ENCODE measurements around the gene GPR152.

GPR152 gene

DNA sequence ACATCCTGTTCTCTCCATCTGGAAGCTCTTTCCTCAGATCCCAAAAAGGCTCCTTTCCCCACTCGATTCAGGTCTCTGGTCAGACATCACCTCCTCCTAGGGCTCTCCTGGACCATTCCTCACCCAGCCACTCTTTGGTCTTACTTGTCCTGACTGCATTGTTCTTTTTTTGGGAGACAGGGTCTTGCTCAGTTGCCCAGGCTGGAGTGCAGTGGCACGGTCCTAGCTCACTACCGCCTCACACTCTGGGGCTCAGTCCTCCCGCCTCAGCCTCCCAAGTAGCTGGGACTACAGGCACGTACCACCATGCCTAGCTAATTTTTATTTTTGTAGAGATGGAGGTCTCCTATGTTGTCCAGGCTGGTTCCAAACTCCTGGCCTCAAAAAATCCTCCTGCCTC is 7.0 kb downstream of the GPR152 start:
- peak overlapping the region; percentile 75 to 82 for H3K4me3 Mint-ChIP-seq
- H3K27ac Mint-ChIP-seq: peak overlapping the region; percentile 79
- peaks cover 61 to 89% of the 10 kb centered on the region in 2 donors for H3K4me1 Mint-ChIP-seq
- DNase-seq: no peak
- no peaks in the 10 kb centered on the region for H3K9me3 Mint-ChIP-seq
- no peaks in the 10 kb centered on the region for H3K27me3 Mint-ChIP-seq
- peaks cover 3 to 15% of the 10 kb centered on the region in 2 donors for H3K36me3 Mint-ChIP-seq
- ATAC-seq (replicated peaks): no peak

DNA sequence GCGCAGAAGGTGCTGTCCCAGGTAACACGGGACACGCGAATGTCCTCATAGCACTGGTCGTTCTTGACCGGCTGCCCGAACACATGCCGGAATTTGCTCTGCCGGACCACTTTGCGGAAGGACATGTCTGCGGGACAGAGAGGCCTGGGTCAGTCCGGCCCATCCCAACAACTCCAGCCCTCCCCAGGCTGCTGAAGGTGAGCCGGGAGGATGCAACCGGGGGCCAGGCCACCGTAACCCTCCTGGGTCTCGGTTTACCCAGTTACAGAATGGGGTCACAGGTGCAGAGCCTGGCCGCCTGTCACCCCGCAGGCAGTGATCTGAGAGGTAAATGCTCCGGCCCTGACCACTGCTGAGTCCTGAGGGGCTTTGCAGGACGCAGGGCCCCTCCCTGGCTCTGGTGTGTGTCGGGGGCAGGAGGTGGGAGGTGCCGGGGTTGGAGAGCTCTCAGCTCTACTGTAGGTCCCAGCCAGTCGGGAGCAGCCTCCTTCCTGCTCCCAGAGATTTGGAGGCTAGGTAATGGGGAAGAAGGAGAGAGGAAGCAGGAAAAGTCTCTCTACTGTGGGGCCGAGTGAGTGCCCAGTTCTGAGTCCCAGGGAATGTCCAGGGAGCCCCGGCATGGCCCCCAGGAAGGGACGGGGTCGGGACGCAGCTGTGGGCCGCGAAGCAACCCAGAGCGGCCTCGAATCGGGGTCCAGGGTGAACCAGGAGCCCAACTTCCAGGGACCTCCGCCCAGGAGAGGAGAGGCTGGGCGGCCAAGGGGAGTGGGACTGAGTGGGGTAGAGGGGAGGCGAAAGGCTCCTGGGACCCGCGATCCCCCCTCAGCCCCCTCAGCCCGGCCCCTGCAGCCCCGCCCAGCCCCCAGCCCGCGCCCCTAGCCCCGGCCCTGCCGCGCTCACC is 9.8 kb downstream of the GPR152 start:
- H3K4me3 Mint-ChIP-seq: peak overlapping the region; percentile 81 to 85
- H3K9me3 Mint-ChIP-seq: no peaks in the 10 kb centered on the region
- ATAC-seq (replicated peaks): peak; percentile 1 to 5

DNA sequence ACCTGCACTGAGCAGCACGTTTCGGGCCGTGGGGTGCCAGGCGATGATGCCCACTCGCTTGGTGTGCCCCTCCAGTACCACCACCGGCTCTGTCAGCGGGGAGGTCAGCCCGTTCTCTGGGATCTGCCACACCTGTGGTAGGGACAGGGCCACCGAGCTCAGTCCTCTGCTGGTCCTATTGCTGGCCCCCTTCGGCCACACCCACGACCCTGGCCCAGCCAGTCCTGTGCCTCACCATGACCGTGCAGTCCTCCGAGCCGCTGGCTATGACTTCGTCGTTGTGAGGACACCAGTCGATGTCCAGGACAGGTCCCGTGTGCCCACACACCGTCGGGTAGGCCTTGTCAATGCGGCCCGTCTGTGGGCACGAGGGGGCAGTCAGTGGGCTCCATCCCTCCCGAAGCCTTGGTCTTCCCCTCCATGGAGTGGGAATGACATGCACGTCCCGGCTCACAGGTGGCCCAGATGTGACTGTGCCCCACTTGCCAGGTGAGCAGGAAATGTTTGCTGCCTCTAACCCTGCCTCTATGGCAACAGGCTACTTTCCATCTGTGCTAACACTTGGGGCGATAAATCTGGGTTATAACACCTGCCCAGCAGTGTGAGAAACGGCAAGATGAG is 10.7 kb downstream of the GPR152 start:
- Mint-ChIP-seq H3K4me1 (peaks cover 63 to 86% of the 10 kb centered on the region in 2 donors), H3K4me3 (peak overlapping the region; percentile 81 to 85), H3K9me3 (no peaks in the 10 kb centered on the region), H3K27me3 (no peaks in the 10 kb centered on the region), H3K27ac (peak overlapping the region; percentile 96), H3K36me3 (peaks cover 24 to 45% of the 10 kb centered on the region in 2 donors)
- DNase-seq: no peak
- no peak for ATAC-seq (replicated peaks)

More for the DNA sequence above, 9.8 kb downstream of the GPR152 start:
- peaks cover 63 to 93% of the 10 kb centered on the region in 2 donors for H3K4me1 Mint-ChIP-seq
- peak overlapping the region; percentile 96 for H3K27ac Mint-ChIP-seq
- peaks cover 18 to 38% of the 10 kb centered on the region in 2 donors for H3K36me3 Mint-ChIP-seq
- DNase-seq: no peak
- H3K27me3 Mint-ChIP-seq: no peaks in the 10 kb centered on the region

DNA sequence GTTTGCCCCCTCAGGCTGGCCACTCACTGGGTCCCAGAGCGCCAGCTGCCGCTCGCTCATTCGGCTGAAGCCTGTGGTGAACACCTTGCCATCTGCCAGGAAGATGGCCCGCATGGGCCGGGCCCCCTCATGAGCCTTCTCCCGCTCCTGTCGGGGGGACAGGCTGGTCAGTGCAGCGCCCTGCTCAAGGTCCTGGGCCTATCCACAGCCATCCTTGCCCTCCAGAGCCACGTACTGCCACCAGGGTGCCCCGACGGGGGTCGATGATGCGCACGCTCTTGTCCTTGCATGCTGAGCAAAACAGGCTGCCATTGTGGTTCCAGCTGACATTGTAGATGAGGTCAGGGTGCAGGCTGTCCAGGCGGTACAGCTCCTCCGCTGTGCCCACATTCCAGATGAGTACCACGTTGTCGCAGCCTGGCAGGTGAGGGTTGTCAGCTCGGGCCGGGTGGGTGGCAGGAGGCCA is 11.4 kb downstream of the GPR152 start:
- peak overlapping the region; percentile 46 to 75 for H3K4me3 Mint-ChIP-seq
- H3K36me3 Mint-ChIP-seq: peaks cover 30 to 52% of the 10 kb centered on the region in 2 donors
- ATAC-seq (replicated peaks): no peak
- H3K9me3 Mint-ChIP-seq: no peaks in the 10 kb centered on the region
- peaks cover 64 to 88% of the 10 kb centered on the region in 2 donors for H3K4me1 Mint-ChIP-seq
- H3K27ac Mint-ChIP-seq: peak overlapping the region; percentile 95
- H3K27me3 Mint-ChIP-seq: no peaks in the 10 kb centered on the region
- DNase-seq: no peak

DNA sequence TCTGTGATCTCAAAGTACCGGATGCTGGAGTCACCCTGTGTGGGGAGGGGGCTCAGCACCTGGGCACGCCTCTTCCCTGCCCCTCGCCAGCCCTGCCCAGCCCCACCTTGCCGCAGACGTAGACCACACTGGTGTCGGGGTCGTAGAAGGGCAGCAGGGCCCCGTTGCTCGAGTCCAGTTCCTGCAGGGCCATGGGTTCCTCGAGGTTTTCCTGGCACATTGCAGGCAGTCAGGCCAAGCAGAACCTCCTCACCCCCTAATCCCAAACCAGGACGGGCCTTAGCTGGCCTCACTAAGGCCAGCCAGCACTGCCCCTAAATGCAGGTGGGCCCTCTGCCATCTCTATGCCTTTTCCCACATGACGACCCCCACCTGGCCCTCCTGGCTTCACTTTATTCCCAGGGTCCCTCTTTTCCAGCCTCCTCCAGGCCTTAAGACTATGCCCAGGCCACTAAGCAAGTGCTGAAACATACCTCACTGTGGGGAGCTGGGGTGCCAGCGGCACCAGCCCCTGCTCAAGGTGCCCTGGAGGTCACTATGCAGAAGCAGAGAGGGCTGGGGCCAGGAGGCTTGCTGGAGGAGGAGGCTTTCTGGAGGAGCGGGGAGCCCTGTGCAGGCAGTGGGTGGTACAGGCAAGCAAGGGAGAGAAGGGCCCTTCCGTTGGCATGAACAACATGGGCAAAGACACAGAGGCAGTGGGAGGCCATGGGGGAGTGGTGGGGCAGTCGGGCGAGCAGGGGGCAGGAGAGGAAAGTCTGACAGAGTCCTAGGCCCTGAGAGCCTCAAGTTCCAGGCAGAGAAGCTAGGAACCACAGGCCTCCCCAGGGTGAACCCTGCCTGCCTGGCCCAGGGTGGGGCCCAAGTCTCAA is 12.1 kb downstream of the GPR152 start:
- peaks cover 63 to 88% of the 10 kb centered on the region in 2 donors for H3K4me1 Mint-ChIP-seq
- peak overlapping the region; percentile 46 to 75 for H3K4me3 Mint-ChIP-seq
- ATAC-seq (replicated peaks) (peak in 1 of 2 donors; percentile 2), DNase-seq (no peak)
- no peaks in the 10 kb centered on the region for H3K9me3 Mint-ChIP-seq
- H3K27me3 Mint-ChIP-seq: no peaks in the 10 kb centered on the region
- H3K36me3 Mint-ChIP-seq: peaks cover 37 to 59% of the 10 kb centered on the region in 2 donors
- H3K27ac Mint-ChIP-seq: peak overlapping the region; percentile 95

DNA sequence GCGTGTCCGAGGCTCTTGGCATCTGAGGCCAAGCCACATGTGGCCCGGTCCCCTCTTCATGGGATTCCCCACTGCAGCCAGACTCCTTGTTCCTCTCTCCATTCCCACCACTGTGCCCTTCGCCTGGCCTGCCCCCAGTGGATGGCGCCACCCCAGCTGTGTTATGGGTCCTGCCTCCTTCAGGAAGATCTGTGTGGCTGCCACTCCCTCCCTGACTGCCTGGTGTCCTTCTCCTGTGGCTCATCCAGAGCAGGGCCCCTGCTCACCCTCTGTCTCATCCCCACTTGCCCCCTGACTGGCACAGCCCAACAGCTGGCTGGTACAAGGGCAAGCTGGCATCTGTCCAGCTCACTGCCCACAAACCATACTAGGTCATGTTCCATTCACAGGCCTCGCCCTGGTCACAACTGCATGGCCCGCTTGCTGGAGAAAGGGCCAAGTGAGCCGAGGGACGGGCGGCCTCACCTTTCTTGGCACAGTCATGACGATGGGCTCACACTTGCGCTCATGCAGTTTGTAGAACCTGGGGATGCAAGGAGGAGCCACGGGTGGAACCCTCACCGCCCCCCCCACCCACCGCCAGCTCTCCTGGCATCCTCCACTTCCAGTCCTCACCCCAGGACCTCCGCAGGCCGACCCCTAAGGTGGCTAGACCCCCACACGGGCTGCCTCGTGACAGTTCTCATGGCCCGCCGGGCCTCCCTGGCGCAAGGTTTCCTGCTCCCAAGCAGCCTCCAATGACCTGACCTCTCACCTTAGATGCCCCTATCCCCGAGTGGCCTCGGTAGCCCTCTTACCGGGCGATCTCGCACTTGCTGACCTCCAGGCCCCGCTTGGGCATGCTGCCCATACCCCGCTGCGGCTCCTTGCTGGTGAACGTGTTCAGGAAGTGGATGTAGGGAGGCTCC is 13.0 kb downstream of the GPR152 start:
- H3K36me3 Mint-ChIP-seq: peaks cover 42 to 64% of the 10 kb centered on the region in 2 donors
- no peak for ATAC-seq (replicated peaks)
- H3K4me1 Mint-ChIP-seq: peaks cover 59 to 86% of the 10 kb centered on the region in 2 donors
- H3K9me3 Mint-ChIP-seq: no peaks in the 10 kb centered on the region
- DNase-seq: no peak
- peak overlapping the region; percentile 95 for H3K27ac Mint-ChIP-seq
- H3K4me3 Mint-ChIP-seq: peak overlapping the region; percentile 75 to 99
- H3K27me3 Mint-ChIP-seq: no peaks in the 10 kb centered on the region

DNA sequence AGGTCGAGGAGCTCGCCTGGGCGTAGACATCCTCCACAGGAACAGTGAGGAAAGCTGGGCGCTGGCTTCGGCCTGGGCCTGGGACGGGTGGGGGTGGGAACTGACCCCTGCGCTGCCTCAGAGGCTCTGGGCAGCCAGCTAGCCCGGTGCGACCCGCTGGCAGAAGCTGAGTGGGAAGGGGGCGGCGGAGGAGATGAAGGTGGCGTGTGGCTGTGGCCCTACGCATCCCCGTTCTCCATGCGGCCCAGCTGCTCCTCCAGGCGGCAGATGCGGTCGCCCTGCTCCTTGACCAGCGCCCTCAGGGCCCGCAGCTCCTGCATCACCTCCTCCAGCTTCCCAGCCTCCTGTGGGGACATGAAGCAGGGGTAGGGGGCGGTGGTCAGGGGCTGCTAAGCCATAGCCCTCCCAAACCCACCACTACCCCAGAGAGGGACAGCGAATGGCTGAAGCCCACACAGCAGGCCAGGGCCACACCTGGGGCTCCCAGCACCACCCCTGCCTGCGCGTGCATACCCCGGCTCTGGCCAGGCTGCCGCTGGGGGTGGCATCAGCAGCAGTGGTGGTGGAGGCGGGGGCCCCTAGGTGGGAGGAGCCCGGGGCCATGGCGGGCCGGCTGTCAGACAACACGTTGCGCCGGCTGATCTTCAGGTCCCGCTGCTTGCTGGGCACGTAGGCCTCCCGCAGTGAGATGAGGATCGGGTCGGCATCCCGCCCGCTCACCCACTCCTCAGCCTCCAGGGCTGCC is 14.2 kb downstream of the GPR152 start:
- H3K36me3 Mint-ChIP-seq: peaks cover 50 to 74% of the 10 kb centered on the region in 2 donors

DNA sequence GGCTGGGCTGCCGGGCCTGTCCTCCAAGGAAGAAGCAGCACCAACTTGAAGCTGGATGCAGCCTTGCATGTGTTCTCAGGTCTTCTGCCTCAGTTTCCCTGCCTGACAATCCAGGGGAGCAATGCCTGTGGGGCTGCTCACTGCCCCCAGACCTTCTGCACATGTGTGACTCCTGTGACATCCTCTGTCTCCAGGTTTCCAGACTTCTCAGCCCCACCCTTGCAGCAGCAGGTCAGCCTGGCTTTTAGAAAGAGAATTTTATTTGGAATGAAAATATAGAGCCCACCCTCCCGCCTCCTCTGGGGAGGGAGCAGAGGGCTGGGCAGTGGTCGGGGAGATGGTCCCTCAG is 14.7 kb downstream of the GPR152 start:
- Mint-ChIP-seq H3K4me1 (peaks cover 66 to 90% of the 10 kb centered on the region in 2 donors), H3K27me3 (no peaks in the 10 kb centered on the region), H3K9me3 (no peaks in the 10 kb centered on the region), H3K4me3 (peak overlapping the region; percentile 95 to 99), H3K27ac (peak overlapping the region; percentile 97), H3K36me3 (peaks cover 54 to 79% of the 10 kb centered on the region in 2 donors)
- DNase-seq (no peak), ATAC-seq (replicated peaks) (no peak)

More for the DNA sequence above, 14.2 kb downstream of the GPR152 start:
- H3K4me1 Mint-ChIP-seq: peaks cover 61 to 88% of the 10 kb centered on the region in 2 donors
- H3K27ac Mint-ChIP-seq: peak overlapping the region; percentile 97
- H3K27me3 Mint-ChIP-seq: no peaks in the 10 kb centered on the region
- no peaks in the 10 kb centered on the region for H3K9me3 Mint-ChIP-seq
- no peak for ATAC-seq (replicated peaks)
- H3K4me3 Mint-ChIP-seq: peak overlapping the region; percentile 95 to 99
- no peak for DNase-seq

DNA sequence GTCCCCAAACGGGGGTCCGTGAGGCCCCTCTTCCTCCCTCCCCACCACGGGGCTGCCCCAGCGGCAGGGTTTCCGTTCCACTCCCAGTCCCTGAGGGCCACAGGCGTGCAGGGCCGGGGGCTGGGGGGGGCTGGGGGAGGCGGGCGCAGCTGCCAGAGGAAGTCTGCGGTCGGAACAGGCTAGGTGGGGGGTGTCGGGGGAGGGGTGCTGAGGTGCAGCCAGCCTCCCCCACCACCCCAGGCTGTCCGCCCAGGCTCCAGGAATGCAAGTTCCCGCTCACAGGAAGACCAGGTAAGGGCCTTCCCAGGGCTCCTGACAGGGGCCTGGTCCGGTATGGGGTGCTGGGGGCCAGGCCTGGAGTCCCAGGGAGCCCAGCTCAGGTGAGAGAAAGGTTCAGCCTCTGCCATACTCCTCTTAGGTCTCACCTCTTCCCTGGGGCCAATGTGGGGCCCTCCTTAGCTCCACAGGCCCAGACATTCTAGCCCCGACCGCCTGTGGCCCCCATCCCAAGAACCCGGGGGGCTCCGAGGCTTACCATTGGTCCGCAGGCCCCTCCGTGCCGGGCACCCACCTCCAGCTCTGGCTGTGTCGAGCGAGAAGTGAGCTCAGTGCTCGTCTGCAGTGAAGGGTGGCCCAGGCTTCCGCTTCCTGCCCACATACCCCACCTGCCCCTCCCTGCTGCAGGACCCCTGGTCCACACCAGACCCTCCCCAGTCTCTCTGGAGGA is 15.3 kb downstream of the GPR152 start, which contains the start of gene PTPRCAP:
Gene PTPRCAP (minus strand): TSS at position 601 of the 727 bp plus-strand sequence. CDS start 63 bp downstream, at position 538.
- Mint-ChIP-seq H3K4me3 (peak within 1 kb of the TSS; percentile 95 to 99), H3K4me1 (peaks cover 66 to 90% of the 10 kb centered on the region in 2 donors), H3K36me3 (peaks cover 53 to 80% of the 10 kb centered on the region in 2 donors)

DNA sequence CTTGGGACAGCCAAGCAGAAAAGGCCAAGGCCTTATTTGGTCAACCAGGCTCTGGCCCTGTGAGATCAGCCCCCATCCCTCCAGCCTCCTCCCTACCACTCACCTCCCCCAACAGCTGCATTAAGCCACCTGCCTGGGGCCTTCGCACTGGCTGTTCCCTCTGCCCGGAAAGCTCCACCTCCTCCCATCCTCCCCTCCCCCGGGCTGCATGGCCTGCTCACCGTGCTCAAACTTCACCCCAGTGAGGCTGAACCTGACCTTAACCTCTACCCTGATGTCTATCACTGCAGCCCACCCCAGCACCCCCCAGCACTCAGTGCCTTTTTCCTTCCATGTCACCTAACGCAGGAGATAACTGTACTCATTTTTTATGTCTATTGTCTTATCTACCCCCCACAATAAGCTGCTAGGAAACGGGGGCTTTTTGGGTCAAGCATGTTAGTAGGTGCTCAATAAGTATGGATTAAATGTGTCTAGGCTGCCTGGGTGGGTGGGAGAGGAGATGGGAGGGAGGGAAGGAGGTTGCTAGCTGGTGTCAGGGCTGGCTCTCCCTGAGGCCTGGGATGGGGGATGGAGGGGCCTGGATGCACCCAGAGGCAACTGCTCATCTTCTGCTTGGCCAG is 16.0 kb downstream of the GPR152 start:
- H3K4me3 Mint-ChIP-seq: peak overlapping the region; percentile 95 to 99
- DNase-seq (peak; percentile 87), ATAC-seq (replicated peaks) (peak; percentile 68 to 73)
- peaks cover 67 to 90% of the 10 kb centered on the region in 2 donors for H3K4me1 Mint-ChIP-seq
- no peaks in the 10 kb centered on the region for H3K27me3 Mint-ChIP-seq
- H3K9me3 Mint-ChIP-seq: no peaks in the 10 kb centered on the region
- H3K27ac Mint-ChIP-seq: peak overlapping the region; percentile 97
- peaks cover 60 to 82% of the 10 kb centered on the region in 2 donors for H3K36me3 Mint-ChIP-seq

More for the DNA sequence above, 15.3 kb downstream of the GPR152 start, which contains the start of gene PTPRCAP:
- Mint-ChIP-seq H3K9me3 (no peaks in the 10 kb centered on the region), H3K27me3 (no peaks in the 10 kb centered on the region), H3K27ac (peak within 1 kb of the TSS; percentile 97)
- ATAC-seq (replicated peaks): peak; percentile 41 to 57
- DNase-seq: peak; percentile 74

DNA sequence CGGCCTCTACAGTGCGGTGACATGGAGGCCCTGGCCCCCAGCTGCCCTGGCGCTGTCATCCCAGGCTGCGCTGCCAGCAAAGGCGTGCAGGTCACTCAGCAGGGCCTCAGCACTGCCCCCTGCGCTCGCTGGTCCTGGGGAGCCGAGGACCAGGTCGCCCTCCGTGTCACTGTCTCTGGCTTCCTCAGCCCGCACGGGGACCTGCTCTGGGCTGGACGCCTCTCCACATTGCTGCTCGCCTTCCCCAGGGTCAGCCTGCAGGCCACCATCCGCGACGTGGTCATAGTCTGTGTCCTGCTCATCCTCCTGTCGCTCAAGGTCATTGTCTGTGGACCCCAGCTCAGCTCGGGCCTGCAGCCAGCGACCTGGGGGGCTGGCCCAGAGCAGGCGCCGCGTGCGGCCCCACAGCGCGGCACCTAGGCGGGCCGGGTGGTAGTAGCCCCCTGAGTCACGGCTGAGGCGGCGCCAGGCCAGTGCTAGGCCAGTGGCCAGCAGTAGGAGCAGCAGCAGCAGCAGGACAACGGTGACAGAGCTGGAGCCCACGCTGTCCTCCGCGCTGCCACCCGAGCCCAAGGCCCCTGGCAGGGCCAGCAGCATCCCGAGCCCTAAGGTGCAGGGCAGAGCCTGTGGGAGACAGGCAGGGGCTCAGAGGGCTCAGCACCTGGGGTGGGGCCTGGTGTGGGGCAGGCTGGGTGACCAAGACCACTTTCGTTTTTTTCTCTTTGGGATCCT is 16.6 kb downstream of the GPR152 start:
- no peaks in the 10 kb centered on the region for H3K27me3 Mint-ChIP-seq
- ATAC-seq (replicated peaks): no peak
- H3K36me3 Mint-ChIP-seq: peaks cover 61 to 78% of the 10 kb centered on the region in 2 donors
- peak overlapping the region; percentile 95 to 99 for H3K4me3 Mint-ChIP-seq
- no peaks in the 10 kb centered on the region for H3K9me3 Mint-ChIP-seq
- H3K27ac Mint-ChIP-seq: peak overlapping the region; percentile 97
- H3K4me1 Mint-ChIP-seq: peaks cover 64 to 90% of the 10 kb centered on the region in 2 donors
- DNase-seq: no peak

All from stimulated activated naive B cell treated with anti-CD40 and anti-IgM and Interleukin-4, amounts not matched to agents 10 μg/mL and 1 μg/mL and 100 μg/mL, for 72 hours (primary cell).